Neural cell (in vitro differentiated cells): ENCODE results near the gene SLC6A5.

Experiments
- EP300 ChIP-seq: fragments of 450-650 bp; conservative IDR thresholded peaks from 2 replicates; pipeline ENCODE4 v1.6.1; 2014; ENCODE audit warnings: antibody characterized with exemption, mild to moderate bottlenecking, moderate library complexity; ENCODE audit not compliant: poor library complexity, severe bottlenecking
- EZH2 ChIP-seq: fragments of 200-600, 300-800 bp; shearing (Covaris generic), sonication (generic); IDR thresholded peaks from 2 replicates; pipeline ENCODE4 v1.6.1; 2014; ENCODE audit warnings: antibody characterized with exemption, low read length, borderline replicate concordance, mild to moderate bottlenecking; ENCODE audit not compliant: insufficient read depth, poor library complexity, severe bottlenecking
- MXI1 ChIP-seq: fragments of 450-650 bp; conservative IDR thresholded peaks from 2 replicates; pipeline ENCODE4 v1.6.1; 2014; ENCODE audit warnings: antibody characterized with exemption, mild to moderate bottlenecking; ENCODE audit not compliant: poor library complexity, severe bottlenecking
- POLR2AphosphoS5 ChIP-seq: IDR thresholded peaks from 2 replicates; pipeline ENCODE4 v1.6.1; 2012
- RAD21 ChIP-seq: fragments of 450-650 bp; conservative IDR thresholded peaks from 2 replicates; pipeline ENCODE4 v1.6.1; 2014; ENCODE audit warnings: antibody characterized with exemption, mild to moderate bottlenecking, moderate library complexity
- SMC3 ChIP-seq: fragments of 450-650 bp; conservative IDR thresholded peaks from 2 replicates; pipeline ENCODE4 v1.6.1; 2014; ENCODE audit warnings: antibody characterized with exemption, mild to moderate bottlenecking, moderate library complexity; ENCODE audit not compliant: poor library complexity
- TAF1 ChIP-seq: IDR thresholded peaks from 2 replicates; pipeline ENCODE4 v1.6.1; 2012; ENCODE audit warnings: low read depth
- TF ChIP-seq, protein P1 (sequence below): fragments of 450-650 bp; IDR thresholded peaks from 2 replicates; pipeline ENCODE4 v1.5.1; 2014; ENCODE audit warnings: antibody characterized with exemption, mild to moderate bottlenecking, moderate library complexity; ENCODE audit not compliant: poor library complexity, severe bottlenecking
- TF ChIP-seq, protein P2 (sequence below): IDR thresholded peaks from 2 replicates; pipeline ENCODE4 v1.6.1; 2012; ENCODE audit warnings: borderline replicate concordance

DNA sequence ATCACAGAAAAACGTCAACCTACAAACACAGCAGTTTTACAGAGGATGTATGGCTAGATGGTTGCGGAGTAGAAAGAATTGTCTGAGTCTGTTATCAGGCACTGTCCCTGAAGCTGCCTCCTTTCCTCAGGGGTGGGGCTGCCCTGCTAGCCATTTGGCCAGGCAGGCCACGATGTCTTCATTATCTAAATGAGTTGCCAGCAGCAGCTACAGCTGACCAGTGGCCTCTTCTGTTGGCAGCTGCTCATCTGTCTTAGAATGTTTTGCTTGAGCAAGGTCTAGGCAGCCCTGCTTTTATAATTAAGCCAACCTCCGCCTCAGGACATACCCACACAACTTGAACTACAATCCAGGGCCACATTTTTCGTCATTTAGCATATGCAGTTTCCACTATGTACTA, 17.5 kb downstream of the SLC6A5 start:
- TF ChIP-seq, protein P1, sequence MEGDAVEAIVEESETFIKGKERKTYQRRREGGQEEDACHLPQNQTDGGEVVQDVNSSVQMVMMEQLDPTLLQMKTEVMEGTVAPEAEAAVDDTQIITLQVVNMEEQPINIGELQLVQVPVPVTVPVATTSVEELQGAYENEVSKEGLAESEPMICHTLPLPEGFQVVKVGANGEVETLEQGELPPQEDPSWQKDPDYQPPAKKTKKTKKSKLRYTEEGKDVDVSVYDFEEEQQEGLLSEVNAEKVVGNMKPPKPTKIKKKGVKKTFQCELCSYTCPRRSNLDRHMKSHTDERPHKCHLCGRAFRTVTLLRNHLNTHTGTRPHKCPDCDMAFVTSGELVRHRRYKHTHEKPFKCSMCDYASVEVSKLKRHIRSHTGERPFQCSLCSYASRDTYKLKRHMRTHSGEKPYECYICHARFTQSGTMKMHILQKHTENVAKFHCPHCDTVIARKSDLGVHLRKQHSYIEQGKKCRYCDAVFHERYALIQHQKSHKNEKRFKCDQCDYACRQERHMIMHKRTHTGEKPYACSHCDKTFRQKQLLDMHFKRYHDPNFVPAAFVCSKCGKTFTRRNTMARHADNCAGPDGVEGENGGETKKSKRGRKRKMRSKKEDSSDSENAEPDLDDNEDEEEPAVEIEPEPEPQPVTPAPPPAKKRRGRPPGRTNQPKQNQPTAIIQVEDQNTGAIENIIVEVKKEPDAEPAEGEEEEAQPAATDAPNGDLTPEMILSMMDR = no peak
- no peak for TF ChIP-seq POLR2AphosphoS5
- no peak for TF ChIP-seq EP300
- TF ChIP-seq MXI1 = no peak
- no peak for TF ChIP-seq EZH2
- TF ChIP-seq, protein P2, sequence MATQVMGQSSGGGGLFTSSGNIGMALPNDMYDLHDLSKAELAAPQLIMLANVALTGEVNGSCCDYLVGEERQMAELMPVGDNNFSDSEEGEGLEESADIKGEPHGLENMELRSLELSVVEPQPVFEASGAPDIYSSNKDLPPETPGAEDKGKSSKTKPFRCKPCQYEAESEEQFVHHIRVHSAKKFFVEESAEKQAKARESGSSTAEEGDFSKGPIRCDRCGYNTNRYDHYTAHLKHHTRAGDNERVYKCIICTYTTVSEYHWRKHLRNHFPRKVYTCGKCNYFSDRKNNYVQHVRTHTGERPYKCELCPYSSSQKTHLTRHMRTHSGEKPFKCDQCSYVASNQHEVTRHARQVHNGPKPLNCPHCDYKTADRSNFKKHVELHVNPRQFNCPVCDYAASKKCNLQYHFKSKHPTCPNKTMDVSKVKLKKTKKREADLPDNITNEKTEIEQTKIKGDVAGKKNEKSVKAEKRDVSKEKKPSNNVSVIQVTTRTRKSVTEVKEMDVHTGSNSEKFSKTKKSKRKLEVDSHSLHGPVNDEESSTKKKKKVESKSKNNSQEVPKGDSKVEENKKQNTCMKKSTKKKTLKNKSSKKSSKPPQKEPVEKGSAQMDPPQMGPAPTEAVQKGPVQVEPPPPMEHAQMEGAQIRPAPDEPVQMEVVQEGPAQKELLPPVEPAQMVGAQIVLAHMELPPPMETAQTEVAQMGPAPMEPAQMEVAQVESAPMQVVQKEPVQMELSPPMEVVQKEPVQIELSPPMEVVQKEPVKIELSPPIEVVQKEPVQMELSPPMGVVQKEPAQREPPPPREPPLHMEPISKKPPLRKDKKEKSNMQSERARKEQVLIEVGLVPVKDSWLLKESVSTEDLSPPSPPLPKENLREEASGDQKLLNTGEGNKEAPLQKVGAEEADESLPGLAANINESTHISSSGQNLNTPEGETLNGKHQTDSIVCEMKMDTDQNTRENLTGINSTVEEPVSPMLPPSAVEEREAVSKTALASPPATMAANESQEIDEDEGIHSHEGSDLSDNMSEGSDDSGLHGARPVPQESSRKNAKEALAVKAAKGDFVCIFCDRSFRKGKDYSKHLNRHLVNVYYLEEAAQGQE = no peak
- no peak for TF ChIP-seq TAF1
- TF ChIP-seq RAD21 = no peak
- TF ChIP-seq SMC3 = no peak
